ENCODE results near the gene CAB39L. TPM values are rescaled to one million over a fixed set of nuclear protein-coding genes. Genes with fewer than 3 reads are reported as not detected.

CAB39L gene
- total and polyA plus RNA-seq, 2 of the 13 experiments (the other 11 are each of a cell fraction or from before 2014, with no cell fraction given), result 3.1 to 6.1 TPM

DNA sequence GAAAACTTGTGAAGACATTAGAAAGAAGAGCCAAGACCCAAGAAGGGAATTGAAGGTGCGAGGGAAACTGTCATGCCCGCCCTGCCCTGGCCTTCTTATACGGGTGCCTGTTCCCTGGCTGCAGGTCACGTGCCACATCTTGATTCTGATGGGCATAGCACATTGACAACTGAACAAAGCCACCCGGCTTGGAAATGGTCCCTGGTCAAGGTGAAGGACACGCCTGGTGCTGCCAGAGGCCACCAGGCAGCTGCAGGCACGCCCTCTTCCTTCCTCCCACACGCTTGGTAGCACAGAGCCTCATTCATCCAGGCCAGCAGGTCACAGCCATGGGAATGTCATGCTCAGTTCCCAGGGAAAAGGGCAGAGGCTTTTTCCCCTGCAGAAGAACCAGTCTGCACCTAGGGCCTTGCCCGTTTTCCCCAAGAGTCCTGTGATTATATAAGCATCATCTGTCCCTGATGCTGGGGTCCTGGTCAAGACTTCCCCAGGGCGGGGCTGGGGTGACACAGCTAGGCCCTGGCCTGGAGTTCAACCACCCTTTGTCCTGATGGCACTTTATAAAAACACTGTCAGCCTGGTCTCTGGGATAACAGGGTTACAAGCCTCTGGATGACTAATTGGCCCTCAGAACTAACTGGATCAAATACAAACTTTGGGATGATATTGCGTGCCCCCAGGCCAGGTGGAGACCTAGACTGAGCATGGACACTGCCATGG, 140.2 kb downstream of the CAB39L start (continued):
- TF ChIP-seq FOSL2 (CRISPR knock-in tag; IDR thresholded peaks at IDR 0.05) (peak; percentile 68), MAZ (IDR thresholded peaks at IDR 0.05; ENCODE audit: borderline replicate concordance, low read depth, low read length) (no peak), MAZ (CRISPR knock-in tag; IDR thresholded peaks at IDR 0.05; ENCODE audit: low read depth) (no peak), HOXA9 (CRISPR knock-in tag; IDR thresholded peaks at IDR 0.05; ENCODE audit: borderline replicate concordance) (no peak), ZEB1 (IDR thresholded peaks at IDR 0.05; ENCODE audit: insufficient replicate concordance, low read depth) (no peak), ELF3 (CRISPR knock-in tag; IDR thresholded peaks at IDR 0.05) (peak; percentile 57; the same call in 1 of the 2 replicates), SIX1 (CRISPR knock-in tag; IDR thresholded peaks at IDR 0.05; ENCODE audit: borderline replicate concordance) (no peak), ZNF317 (CRISPR knock-in tag; IDR thresholded peaks at IDR 0.05) (no peak), ZNF792 (CRISPR knock-in tag; IDR thresholded peaks at IDR 0.05) (no peak), JDP2 (CRISPR knock-in tag; IDR thresholded peaks at IDR 0.05; ENCODE audit: borderline replicate concordance) (no peak), ZNF292 (CRISPR knock-in tag; IDR thresholded peaks at IDR 0.05; ENCODE audit: borderline replicate concordance, low read depth) (peak; percentile 61; the same call in 1 of the 2 replicates), POGZ (CRISPR knock-in tag; IDR thresholded peaks at IDR 0.05) (0 out of 2 replicates have a peak, but pooled peaks have one; percentile 24), GATAD2A (CRISPR knock-in tag; IDR thresholded peaks at IDR 0.05) (peak; percentile 64; the same call in 1 of the 2 replicates), ZNF777 (CRISPR knock-in tag; IDR thresholded peaks at IDR 0.05) (no peak), SOX6 (IDR thresholded peaks at IDR 0.05) (no peak), SOX6 (CRISPR knock-in tag; IDR thresholded peaks at IDR 0.05) (peak; percentile 87), SUZ12 (IDR thresholded peaks at IDR 0.05; ENCODE audit: low read depth, low read length) (no peak), RFX1 (IDR thresholded peaks at IDR 0.05) (no peak), MIER2 (CRISPR knock-in tag; IDR thresholded peaks at IDR 0.05) (0 out of 2 replicates have a peak, but pooled peaks have one; percentile 18), ZFP41 (CRISPR knock-in tag; IDR thresholded peaks at IDR 0.05; ENCODE audit: borderline replicate concordance) (no peak), JARID2 (CRISPR knock-in tag; IDR thresholded peaks at IDR 0.05; ENCODE audit: insufficient replicate concordance) (no peak), GATAD1 (CRISPR knock-in tag; IDR thresholded peaks at IDR 0.05) (0 out of 2 replicates have a peak, but pooled peaks have one; percentile 57), ZNF569 (CRISPR knock-in tag; IDR thresholded peaks at IDR 0.05; ENCODE audit: borderline replicate concordance) (no peak), CBX5 (CRISPR knock-in tag; IDR thresholded peaks at IDR 0.05; ENCODE audit: borderline replicate concordance) (peak; percentile 20; the same call in 1 of the 2 replicates)
- TF ChIP-seq, protein P1, sequence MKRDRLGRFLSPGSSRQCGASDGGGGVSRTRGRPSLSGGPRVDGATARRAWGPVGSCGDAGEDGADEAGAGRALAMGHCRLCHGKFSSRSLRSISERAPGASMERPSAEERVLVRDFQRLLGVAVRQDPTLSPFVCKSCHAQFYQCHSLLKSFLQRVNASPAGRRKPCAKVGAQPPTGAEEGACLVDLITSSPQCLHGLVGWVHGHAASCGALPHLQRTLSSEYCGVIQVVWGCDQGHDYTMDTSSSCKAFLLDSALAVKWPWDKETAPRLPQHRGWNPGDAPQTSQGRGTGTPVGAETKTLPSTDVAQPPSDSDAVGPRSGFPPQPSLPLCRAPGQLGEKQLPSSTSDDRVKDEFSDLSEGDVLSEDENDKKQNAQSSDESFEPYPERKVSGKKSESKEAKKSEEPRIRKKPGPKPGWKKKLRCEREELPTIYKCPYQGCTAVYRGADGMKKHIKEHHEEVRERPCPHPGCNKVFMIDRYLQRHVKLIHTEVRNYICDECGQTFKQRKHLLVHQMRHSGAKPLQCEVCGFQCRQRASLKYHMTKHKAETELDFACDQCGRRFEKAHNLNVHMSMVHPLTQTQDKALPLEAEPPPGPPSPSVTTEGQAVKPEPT (CRISPR knock-in tag; IDR thresholded peaks at IDR 0.05; ENCODE audit: low read depth), result no peak
- TF ChIP-seq, protein P2, sequence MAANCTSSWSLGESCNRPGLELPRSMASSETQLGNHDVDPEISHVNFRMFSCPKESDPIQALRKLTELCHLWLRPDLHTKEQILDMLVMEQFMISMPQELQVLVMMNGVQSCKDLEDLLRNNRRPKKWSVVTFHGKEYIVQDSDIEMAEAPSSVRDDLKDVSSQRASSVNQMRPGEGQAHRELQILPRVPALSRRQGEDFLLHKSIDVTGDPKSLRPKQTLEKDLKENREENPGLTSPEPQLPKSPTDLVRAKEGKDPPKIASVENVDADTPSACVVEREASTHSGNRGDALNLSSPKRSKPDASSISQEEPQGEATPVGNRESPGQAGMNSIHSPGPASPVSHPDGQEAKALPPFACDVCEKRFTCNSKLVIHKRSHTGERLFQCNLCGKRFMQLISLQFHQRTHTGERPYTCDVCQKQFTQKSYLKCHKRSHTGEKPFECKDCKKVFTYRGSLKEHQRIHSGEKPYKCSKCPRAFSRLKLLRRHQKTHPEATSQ (CRISPR knock-in tag; IDR thresholded peaks at IDR 0.05; ENCODE audit: borderline replicate concordance), result no peak
- TF ChIP-seq, protein P3, sequence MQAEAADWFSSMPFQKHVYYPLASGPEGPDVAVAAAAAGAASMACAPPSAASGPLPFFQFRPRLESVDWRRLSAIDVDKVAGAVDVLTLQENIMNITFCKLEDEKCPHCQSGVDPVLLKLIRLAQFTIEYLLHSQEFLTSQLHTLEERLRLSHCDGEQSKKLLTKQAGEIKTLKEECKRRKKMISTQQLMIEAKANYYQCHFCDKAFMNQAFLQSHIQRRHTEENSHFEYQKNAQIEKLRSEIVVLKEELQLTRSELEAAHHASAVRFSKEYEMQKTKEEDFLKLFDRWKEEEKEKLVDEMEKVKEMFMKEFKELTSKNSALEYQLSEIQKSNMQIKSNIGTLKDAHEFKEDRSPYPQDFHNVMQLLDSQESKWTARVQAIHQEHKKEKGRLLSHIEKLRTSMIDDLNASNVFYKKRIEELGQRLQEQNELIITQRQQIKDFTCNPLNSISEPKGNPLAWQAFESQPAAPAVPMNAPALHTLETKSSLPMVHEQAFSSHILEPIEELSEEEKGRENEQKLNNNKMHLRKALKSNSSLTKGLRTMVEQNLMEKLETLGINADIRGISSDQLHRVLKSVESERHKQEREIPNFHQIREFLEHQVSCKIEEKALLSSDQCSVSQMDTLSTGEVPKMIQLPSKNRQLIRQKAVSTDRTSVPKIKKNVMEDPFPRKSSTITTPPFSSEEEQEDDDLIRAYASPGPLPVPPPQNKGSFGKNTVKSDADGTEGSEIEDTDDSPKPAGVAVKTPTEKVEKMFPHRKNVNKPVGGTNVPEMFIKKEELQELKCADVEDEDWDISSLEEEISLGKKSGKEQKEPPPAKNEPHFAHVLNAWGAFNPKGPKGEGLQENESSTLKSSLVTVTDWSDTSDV (CRISPR knock-in tag; IDR thresholded peaks at IDR 0.05), result no peak

Data from HepG2 (cell line).